Measurements from ENCODE around the gene GOLGA7B.

Gene GOLGA7B

DNA sequence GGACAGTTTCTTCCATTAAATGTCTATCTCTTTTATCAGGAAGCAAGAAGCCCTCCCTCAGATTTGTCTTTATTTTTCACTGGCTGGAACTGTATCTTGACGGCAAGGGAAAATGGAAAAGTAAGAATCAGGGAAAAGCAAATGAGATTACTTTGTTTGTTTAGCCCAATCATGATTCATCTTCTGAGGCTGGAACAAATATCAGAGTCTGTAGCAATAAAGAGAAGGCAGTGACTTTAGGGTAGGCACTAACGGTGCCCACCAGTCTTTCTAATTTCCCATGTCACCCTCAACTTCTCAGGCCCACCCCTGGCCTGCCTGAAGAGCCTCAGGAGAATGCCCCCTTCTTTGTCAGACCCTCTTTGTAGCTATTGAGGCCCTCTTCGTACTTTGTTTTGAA, 36.3 kb upstream of the GOLGA7B start:
- no peak overlapping the region for H2AFZ ChIP-seq (ENCODE audit: low read depth, low read length)
- H3K4ac ChIP-seq (ENCODE audit: low read depth in 1 of 2, low read length in 2 of 2): no peak overlapping the region
- no peak overlapping the region for H4K91ac ChIP-seq (ENCODE audit: low read length)
- WGBS: 79% methylated on average over 3 of the region's 3 CpGs
- H4K8ac ChIP-seq (ENCODE audit: low read length): no peak overlapping the region
- DNase-seq: no peak
- H2BK5ac ChIP-seq (ENCODE audit: low read depth, low read length, poor library complexity, severe bottlenecking): no peak overlapping the region
- no peaks in the 10 kb centered on the region for H3K79me1 ChIP-seq (replicated peaks; ENCODE audit: low read length, poor library complexity, severe bottlenecking)
- no peak overlapping the region for H3K18ac ChIP-seq (ENCODE audit: low read depth in 1 of 2, low read length in 2 of 2)
- peaks cover 28 to 70% of the 10 kb centered on the region in 2 experiments for H3K27me3 ChIP-seq (ENCODE audit: control insufficient read depth in 1 of 2, insufficient read depth in 1 of 2, low read length in 2 of 2)
- no peak overlapping the region for H2BK120ac ChIP-seq (ENCODE audit: low read depth, low read length)
- H2BK15ac ChIP-seq (ENCODE audit: low read depth, poor library complexity, severe bottlenecking): no peak overlapping the region
- no peak overlapping the region for H3K4me2 ChIP-seq (ENCODE audit: low read length, poor library complexity, severe bottlenecking)
- no peak overlapping the region for H3K4me3 ChIP-seq (ENCODE audit: insufficient read depth in 1 of 2, low read depth in 1 of 2, low read length in 2 of 2)
- H3K14ac ChIP-seq (ENCODE audit: low read length in 2 of 2): no peak overlapping the region
- peaks cover 5% of the 10 kb centered on the region for H3K4me1 ChIP-seq (ENCODE audit: control insufficient read depth, insufficient read depth, low read depth, low read length)
- no peak overlapping the region for H3K23ac ChIP-seq (ENCODE audit: low read length in 2 of 2)
- H3K36me3 ChIP-seq (ENCODE audit: control insufficient read depth in 1 of 2, insufficient read depth in 2 of 2, low read depth in 1 of 2, low read length in 2 of 2): no peaks in the 10 kb centered on the region
- H3K27ac ChIP-seq (ENCODE audit: low read length, poor library complexity, severe bottlenecking): no peak overlapping the region
- H2BK12ac ChIP-seq (ENCODE audit: low read length in 2 of 2): no peak overlapping the region
- H3K9me3 ChIP-seq (ENCODE audit: control insufficient read depth, low read length): no peaks in the 10 kb centered on the region
- no peak overlapping the region for H3K9ac ChIP-seq (ENCODE audit: low read length)
- no peak overlapping the region for H2AK5ac ChIP-seq (ENCODE audit: low read length, severe bottlenecking)

GRCh38 chr10:97814996-97815395, 34.6 kb upstream of the GOLGA7B start:
- H3K14ac ChIP-seq (ENCODE audit: low read length in 2 of 2): no peak overlapping the region
- no peak overlapping the region for H3K27ac ChIP-seq (ENCODE audit: low read length, poor library complexity, severe bottlenecking)
- H3K79me1 ChIP-seq (replicated peaks; ENCODE audit: low read length, poor library complexity, severe bottlenecking): no peaks in the 10 kb centered on the region
- H2BK5ac ChIP-seq (ENCODE audit: low read depth, low read length, poor library complexity, severe bottlenecking): no peak overlapping the region
- H2BK12ac ChIP-seq (ENCODE audit: low read length in 2 of 2): no peak overlapping the region
- WGBS: 85% methylated on average over 5 of the region's 5 CpGs
- no peak overlapping the region for H3K4ac ChIP-seq (ENCODE audit: low read depth in 1 of 2, low read length in 2 of 2)
- no peak overlapping the region for H2BK15ac ChIP-seq (ENCODE audit: low read depth, poor library complexity, severe bottlenecking)
- H2BK120ac ChIP-seq (ENCODE audit: low read depth, low read length): no peak overlapping the region
- no peak for DNase-seq
- no peak overlapping the region for H2AFZ ChIP-seq (ENCODE audit: low read depth, low read length)
- H3K36me3 ChIP-seq (ENCODE audit: control insufficient read depth in 1 of 2, insufficient read depth in 2 of 2, low read depth in 1 of 2, low read length in 2 of 2): no peaks in the 10 kb centered on the region
- no peak overlapping the region for H3K9ac ChIP-seq (ENCODE audit: low read length)
- H3K27me3 ChIP-seq (ENCODE audit: control insufficient read depth in 1 of 2, insufficient read depth in 1 of 2, low read length in 2 of 2): peaks cover 29 to 78% of the 10 kb centered on the region in 2 experiments
- H2AK5ac ChIP-seq (ENCODE audit: low read length, severe bottlenecking): no peak overlapping the region
- peaks cover 5% of the 10 kb centered on the region for H3K4me1 ChIP-seq (ENCODE audit: control insufficient read depth, insufficient read depth, low read depth, low read length)
- no peak overlapping the region for H3K18ac ChIP-seq (ENCODE audit: low read depth in 1 of 2, low read length in 2 of 2)
- H4K91ac ChIP-seq (ENCODE audit: low read length): no peak overlapping the region
- H4K8ac ChIP-seq (ENCODE audit: low read length): no peak overlapping the region
- no peak overlapping the region for H3K4me3 ChIP-seq (ENCODE audit: insufficient read depth in 1 of 2, low read depth in 1 of 2, low read length in 2 of 2)
- H3K9me3 ChIP-seq (ENCODE audit: control insufficient read depth, low read length): no peaks in the 10 kb centered on the region
- H3K23ac ChIP-seq (ENCODE audit: low read length in 2 of 2): no peak overlapping the region
- no peak overlapping the region for H3K4me2 ChIP-seq (ENCODE audit: low read length, poor library complexity, severe bottlenecking)

DNA sequence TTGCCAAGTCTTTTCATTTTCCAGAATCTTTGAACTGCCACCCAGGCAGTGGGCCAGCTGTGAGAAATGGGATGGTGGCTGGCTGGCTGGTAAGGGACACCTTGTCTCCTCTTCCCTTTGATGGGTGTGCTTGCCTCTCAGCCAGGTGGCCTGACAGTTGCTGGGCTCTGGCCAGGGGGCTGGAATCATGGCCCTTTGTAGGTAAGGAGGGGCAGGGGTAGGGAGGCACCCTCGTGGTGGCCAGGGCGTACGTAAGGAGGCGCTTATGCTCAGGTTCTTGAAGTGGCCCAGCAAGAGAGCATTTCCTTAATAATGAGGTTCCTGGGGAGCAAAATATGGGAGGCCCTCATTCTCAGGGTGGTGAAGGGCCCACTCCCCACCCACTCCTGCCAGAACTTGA, 33.0 kb upstream of the GOLGA7B start:
- Histone ChIP-seq H3K14ac (ENCODE audit: low read length in 2 of 2) (no peak overlapping the region), H4K91ac (ENCODE audit: low read length) (no peak overlapping the region), H3K4ac (ENCODE audit: low read depth in 1 of 2, low read length in 2 of 2) (no peak overlapping the region), H2BK15ac (ENCODE audit: low read depth, poor library complexity, severe bottlenecking) (no peak overlapping the region), H3K4me2 (ENCODE audit: low read length, poor library complexity, severe bottlenecking) (no peak overlapping the region), H4K8ac (ENCODE audit: low read length) (no peak overlapping the region), H3K9me3 (ENCODE audit: control insufficient read depth, low read length) (no peaks in the 10 kb centered on the region), H2BK12ac (ENCODE audit: low read length in 2 of 2) (no peak overlapping the region), H3K79me1 (replicated peaks; ENCODE audit: low read length, poor library complexity, severe bottlenecking) (no peaks in the 10 kb centered on the region), H2BK5ac (ENCODE audit: low read depth, low read length, poor library complexity, severe bottlenecking) (no peak overlapping the region), H3K18ac (ENCODE audit: low read depth in 1 of 2, low read length in 2 of 2) (no peak overlapping the region), H3K27ac (ENCODE audit: low read length, poor library complexity, severe bottlenecking) (no peak overlapping the region), H2AFZ (ENCODE audit: low read depth, low read length) (no peak overlapping the region), H3K23ac (ENCODE audit: low read length in 2 of 2) (no peak overlapping the region), H3K4me3 (ENCODE audit: insufficient read depth in 1 of 2, low read depth in 1 of 2, low read length in 2 of 2) (no peak overlapping the region), H3K36me3 (ENCODE audit: control insufficient read depth in 1 of 2, insufficient read depth in 2 of 2, low read depth in 1 of 2, low read length in 2 of 2) (no peaks in the 10 kb centered on the region), H2BK120ac (ENCODE audit: low read depth, low read length) (no peak overlapping the region), H3K27me3 (ENCODE audit: control insufficient read depth in 1 of 2, insufficient read depth in 1 of 2, low read length in 2 of 2) (peaks cover 29 to 64% of the 10 kb centered on the region in 2 experiments), H3K4me1 (ENCODE audit: control insufficient read depth, insufficient read depth, low read depth, low read length) (peaks cover 7% of the 10 kb centered on the region), H3K9ac (ENCODE audit: low read length) (no peak overlapping the region), H2AK5ac (ENCODE audit: low read length, severe bottlenecking) (no peak overlapping the region)
- 70% methylated on average over 2 of the region's 4 CpGs for WGBS
- no peak for DNase-seq

GRCh38 chr10:97818572-97818971, 31.1 kb upstream of the GOLGA7B start:
- no peaks in the 10 kb centered on the region for H3K79me1 ChIP-seq (replicated peaks; ENCODE audit: low read length, poor library complexity, severe bottlenecking)
- no peak overlapping the region for H2AFZ ChIP-seq (ENCODE audit: low read depth, low read length)
- H3K18ac ChIP-seq (ENCODE audit: low read depth in 1 of 2, low read length in 2 of 2): no peak overlapping the region
- DNase-seq: no peak
- no peak overlapping the region for H3K9ac ChIP-seq (ENCODE audit: low read length)
- H4K91ac ChIP-seq (ENCODE audit: low read length): no peak overlapping the region
- no peak overlapping the region for H2BK15ac ChIP-seq (ENCODE audit: low read depth, poor library complexity, severe bottlenecking)
- H3K27me3 ChIP-seq (ENCODE audit: control insufficient read depth in 1 of 2, insufficient read depth in 1 of 2, low read length in 2 of 2): peaks cover 29 to 63% of the 10 kb centered on the region in 2 experiments
- no peaks in the 10 kb centered on the region for H3K36me3 ChIP-seq (ENCODE audit: control insufficient read depth in 1 of 2, insufficient read depth in 2 of 2, low read depth in 1 of 2, low read length in 2 of 2)
- H4K8ac ChIP-seq (ENCODE audit: low read length): no peak overlapping the region
- no peak overlapping the region for H3K23ac ChIP-seq (ENCODE audit: low read length in 2 of 2)
- H2BK12ac ChIP-seq (ENCODE audit: low read length in 2 of 2): no peak overlapping the region
- no peak overlapping the region for H3K4me3 ChIP-seq (ENCODE audit: insufficient read depth in 1 of 2, low read depth in 1 of 2, low read length in 2 of 2)
- H2BK5ac ChIP-seq (ENCODE audit: low read depth, low read length, poor library complexity, severe bottlenecking): no peak overlapping the region
- H3K9me3 ChIP-seq (ENCODE audit: control insufficient read depth, low read length): no peaks in the 10 kb centered on the region
- H3K4ac ChIP-seq (ENCODE audit: low read depth in 1 of 2, low read length in 2 of 2): no peak overlapping the region
- H3K14ac ChIP-seq (ENCODE audit: low read length in 2 of 2): no peak overlapping the region
- H2BK120ac ChIP-seq (ENCODE audit: low read depth, low read length): no peak overlapping the region
- H3K4me1 ChIP-seq (ENCODE audit: control insufficient read depth, insufficient read depth, low read depth, low read length): peaks cover 8% of the 10 kb centered on the region
- H3K27ac ChIP-seq (ENCODE audit: low read length, poor library complexity, severe bottlenecking): no peak overlapping the region
- no peak overlapping the region for H3K4me2 ChIP-seq (ENCODE audit: low read length, poor library complexity, severe bottlenecking)
- no peak overlapping the region for H2AK5ac ChIP-seq (ENCODE audit: low read length, severe bottlenecking)
